K562 (cell line): Measurements from ENCODE around the gene MAST3.
A peak's percentile ranks its signal among the peaks of the same experiment; 100 is the strongest.

Source experiments
- ADNP ChIP-seq: fragments of 200-800 bp; sonication (Bioruptor generic); IDR thresholded peaks from 2 replicates; pipeline ENCODE4 v1.6.1; 2016; ENCODE audit warnings: missing genetic modification characterization, missing compliant biosample characterization
- BRD4 ChIP-seq: fragments of 200-600 bp; sonication (generic); IDR thresholded peaks from 2 replicates; pipeline ENCODE4 v1.6.1; 2017; ENCODE audit warnings: inconsistent platforms
- CHD1 ChIP-seq: fragments of 200-600 bp; sonication (generic); IDR thresholded peaks from one replicate; pipeline ENCODE4 v1.6.1; 2012; ENCODE audit warnings: mild to moderate bottlenecking, moderate library complexity, low read length, inconsistent platforms
- GABPB1 ChIP-seq: sonication (generic); formaldehyde crosslinking; IDR thresholded peaks from 2 replicates; pipeline ENCODE4 v1.8.0; 2022; ENCODE audit warnings: mild to moderate bottlenecking, missing genetic modification reagents
- KDM5B ChIP-seq: fragments of 200-600 bp; sonication (generic); IDR thresholded peaks from 2 replicates; pipeline ENCODE4 v1.6.1; 2012; ENCODE audit warnings: low read depth, mild to moderate bottlenecking, moderate library complexity, low read length, control low read depth, inconsistent platforms; ENCODE audit not compliant: insufficient replicate concordance
- NBN ChIP-seq: fragments of 450-650 bp; IDR thresholded peaks from 2 replicates; pipeline ENCODE4 v1.6.1; 2016; ENCODE audit warnings: low read depth, mild to moderate bottlenecking
- NONO ChIP-seq, 2 experiments: fragments of 200-400 bp in 1 of 2; fragments of 450-650 bp in 1 of 2; formaldehyde crosslinking in 1 of 2; IDR thresholded peaks; 2 replicates each; pipeline ENCODE4 v1.6.1; 2017; ENCODE audit warnings: low read depth in 2 of 2, mild to moderate bottlenecking in 2 of 2, moderate library complexity in 2 of 2, low read length in 1 of 2
- SMC3 ChIP-seq: conservative IDR thresholded peaks from 2 replicates; pipeline ENCODE4 v1.6.1; 2011; ENCODE audit warnings: low read depth, low read length, improper control_type of control experiment; ENCODE audit not compliant: insufficient read depth
- SREBF2 ChIP-seq: sonication (generic); formaldehyde crosslinking; IDR thresholded peaks from 2 replicates; pipeline ENCODE4 v1.4.0; 2020; ENCODE audit warnings: mild to moderate bottlenecking, missing genetic modification reagents
- SRSF1 ChIP-seq: fragments of 200-400 bp; formaldehyde crosslinking; IDR thresholded peaks from 2 replicates; pipeline ENCODE4 v1.6.1; 2017; ENCODE audit warnings: mild to moderate bottlenecking, low read depth, low read length, moderate library complexity
- TEAD1 ChIP-seq, 2 experiments: fragments of 450-650 bp in 1 of 2; sonication (generic) in 1 of 2; formaldehyde crosslinking; IDR thresholded peaks; 2 replicates each; pipeline versions ENCODE4 v1.4.0 to v1.8.0; 2020 to 2022; ENCODE audit warnings: mild to moderate bottlenecking in 2 of 2, missing genetic modification reagents in 1 of 2
- ZBTB7A ChIP-seq: IDR thresholded peaks from 2 replicates; pipeline ENCODE4 v1.6.1; 2011; ENCODE audit warnings: low read depth, mild to moderate bottlenecking, low read length, moderate library complexity, borderline replicate concordance; ENCODE audit not compliant: control insufficient read depth
- TF ChIP-seq, protein P1 (sequence below): IDR thresholded peaks from 2 replicates; pipeline ENCODE4 v1.6.1; 2016; ENCODE audit warnings: missing genetic modification characterization, missing compliant biosample characterization
- TF ChIP-seq, protein P2 (sequence below): sonication (generic); formaldehyde crosslinking; IDR thresholded peaks from 2 replicates; pipeline ENCODE4 v1.8.0; 2022; ENCODE audit warnings: mild to moderate bottlenecking, missing genetic modification reagents

DNA sequence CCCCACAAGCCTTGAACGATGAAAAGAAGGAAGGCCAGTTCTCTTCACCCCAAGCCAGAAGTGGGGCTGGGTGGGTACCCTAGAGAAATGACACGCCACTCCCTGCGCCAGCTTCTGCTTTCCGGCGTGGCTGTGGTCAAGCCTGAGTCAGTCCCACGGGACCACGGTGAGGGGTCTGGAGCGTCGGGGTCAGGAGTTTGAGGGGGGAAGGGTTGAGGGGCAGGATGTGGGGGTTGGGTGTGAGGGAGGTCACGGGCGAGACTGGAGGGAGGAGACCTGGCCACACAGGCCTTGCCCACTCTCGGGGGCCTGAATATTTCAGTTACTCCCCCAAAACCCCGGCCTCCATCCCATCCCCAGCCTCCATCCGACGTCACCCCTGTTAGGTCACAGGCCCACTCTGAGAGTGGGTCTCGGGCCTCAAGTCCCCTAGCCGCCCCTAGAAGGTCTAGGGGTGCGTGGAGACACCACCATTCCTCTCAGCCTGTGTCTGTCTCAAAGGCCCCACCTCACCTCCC lies 75.5 kb downstream of the MAST3 start:
- TF ChIP-seq, protein P1, sequence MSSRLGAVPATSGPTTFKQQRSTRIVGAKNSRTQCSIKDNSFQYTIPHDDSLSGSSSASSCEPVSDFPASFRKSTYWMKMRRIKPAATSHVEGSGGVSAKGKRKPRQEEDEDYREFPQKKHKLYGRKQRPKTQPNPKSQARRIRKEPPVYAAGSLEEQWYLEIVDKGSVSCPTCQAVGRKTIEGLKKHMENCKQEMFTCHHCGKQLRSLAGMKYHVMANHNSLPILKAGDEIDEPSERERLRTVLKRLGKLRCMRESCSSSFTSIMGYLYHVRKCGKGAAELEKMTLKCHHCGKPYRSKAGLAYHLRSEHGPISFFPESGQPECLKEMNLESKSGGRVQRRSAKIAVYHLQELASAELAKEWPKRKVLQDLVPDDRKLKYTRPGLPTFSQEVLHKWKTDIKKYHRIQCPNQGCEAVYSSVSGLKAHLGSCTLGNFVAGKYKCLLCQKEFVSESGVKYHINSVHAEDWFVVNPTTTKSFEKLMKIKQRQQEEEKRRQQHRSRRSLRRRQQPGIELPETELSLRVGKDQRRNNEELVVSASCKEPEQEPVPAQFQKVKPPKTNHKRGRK, result no peak
- TF ChIP-seq NBN (no peak), ADNP (tag) (no peak; the same call in 1 of the 2 replicates), CHD1 (no peak), SREBF2 (CRISPR knock-in tag) (no peak), KDM5B (no peak), ZBTB7A (peak; percentile 78; the same call in 1 of the 2 replicates), SMC3 (no peak), NONO (IDR thresholded peaks at IDR 0.05; ENCODE audit: low read depth in 2 of 2, low read length in 1 of 2) (no peak), SRSF1 (no peak), GABPB1 (no peak), TEAD1 (CRISPR knock-in tag; IDR thresholded peaks at IDR 0.05) (no peak), BRD4 (no peak)
- TF ChIP-seq, protein P2, sequence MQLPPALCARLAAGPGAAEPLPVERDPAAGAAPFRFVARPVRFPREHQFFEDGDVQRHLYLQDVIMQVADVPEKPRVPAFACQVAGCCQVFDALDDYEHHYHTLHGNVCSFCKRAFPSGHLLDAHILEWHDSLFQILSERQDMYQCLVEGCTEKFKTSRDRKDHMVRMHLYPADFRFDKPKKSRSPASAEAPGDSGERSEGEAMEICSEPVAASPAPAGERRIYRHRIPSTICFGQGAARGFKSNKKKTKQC (CRISPR knock-in tag), result no peak
